ENCODE data around the gene PPP6R2. TPM values are rescaled to one million over a fixed set of nuclear protein-coding genes. Genes with fewer than 3 reads are reported as not detected.

PPP6R2 gene
- total and polyA plus RNA-seq, 8 donors = 24.4 to 243 (median 62.3) TPM

DNA sequence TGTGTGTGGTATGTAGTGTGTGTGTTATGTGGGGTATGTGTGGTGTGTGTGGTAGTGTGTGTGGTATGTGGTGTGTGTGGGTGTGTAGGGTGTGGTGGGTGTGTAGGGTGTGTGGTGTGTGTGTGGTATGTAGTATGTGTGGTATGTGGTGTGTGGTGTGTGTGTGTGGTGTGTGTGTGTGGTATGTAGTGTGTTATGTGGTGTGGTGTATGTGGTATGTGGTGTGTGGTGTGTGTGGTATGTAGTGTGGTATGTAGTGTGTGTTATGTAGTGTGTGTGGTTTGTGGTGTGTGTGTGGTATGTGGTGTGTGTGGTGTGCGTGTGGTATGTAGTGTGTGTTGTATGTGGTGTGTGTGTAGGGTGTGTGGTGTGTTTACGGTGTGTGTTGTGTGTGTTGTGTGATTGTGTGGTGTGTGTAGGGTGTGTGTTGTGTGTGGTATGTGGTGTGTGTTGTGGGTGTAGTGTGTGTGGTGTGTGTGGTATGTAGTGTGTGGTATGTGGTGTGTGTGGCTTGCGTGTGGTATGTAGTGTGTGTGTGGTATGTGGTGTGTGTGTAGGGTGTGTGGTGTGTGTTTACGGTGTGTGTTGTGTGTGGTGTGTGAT, 4.2 kb upstream of the PPP6R2 start:
- DNase-seq = no peak
- Histone ChIP-seq H3K27ac (no peak overlapping the region), H3K36me3 (no peaks in the 10 kb centered on the region), H3K4me1 (peaks cover 0 to 12% (median 11%) of the 10 kb centered on the region in 4 donors), H3K9me3 (no peaks in the 10 kb centered on the region), H3K27me3 (no peaks in the 10 kb centered on the region), H3K4me3 (no peak overlapping the region)
- intact Hi-C loops (cut with DNase I; ENCODE audit: low total_unique reads) = loop anchor here (5.0 kb wide), 1 partner anchor 62 kb away; no protein-coding TSS in a partner anchor
- 92 to 99% (median 98%) methylated on average over 4 of the region's 4 CpGs for WGBS, 5 donors
- TF ChIP-seq POLR2AphosphoS5 (IDR thresholded peaks at IDR 0.05) (no peak), POLR2A (IDR thresholded peaks at IDR 0.05) (no peak), EP300 (IDR thresholded peaks at IDR 0.05) (no peak)
- TF ChIP-seq, protein P1, sequence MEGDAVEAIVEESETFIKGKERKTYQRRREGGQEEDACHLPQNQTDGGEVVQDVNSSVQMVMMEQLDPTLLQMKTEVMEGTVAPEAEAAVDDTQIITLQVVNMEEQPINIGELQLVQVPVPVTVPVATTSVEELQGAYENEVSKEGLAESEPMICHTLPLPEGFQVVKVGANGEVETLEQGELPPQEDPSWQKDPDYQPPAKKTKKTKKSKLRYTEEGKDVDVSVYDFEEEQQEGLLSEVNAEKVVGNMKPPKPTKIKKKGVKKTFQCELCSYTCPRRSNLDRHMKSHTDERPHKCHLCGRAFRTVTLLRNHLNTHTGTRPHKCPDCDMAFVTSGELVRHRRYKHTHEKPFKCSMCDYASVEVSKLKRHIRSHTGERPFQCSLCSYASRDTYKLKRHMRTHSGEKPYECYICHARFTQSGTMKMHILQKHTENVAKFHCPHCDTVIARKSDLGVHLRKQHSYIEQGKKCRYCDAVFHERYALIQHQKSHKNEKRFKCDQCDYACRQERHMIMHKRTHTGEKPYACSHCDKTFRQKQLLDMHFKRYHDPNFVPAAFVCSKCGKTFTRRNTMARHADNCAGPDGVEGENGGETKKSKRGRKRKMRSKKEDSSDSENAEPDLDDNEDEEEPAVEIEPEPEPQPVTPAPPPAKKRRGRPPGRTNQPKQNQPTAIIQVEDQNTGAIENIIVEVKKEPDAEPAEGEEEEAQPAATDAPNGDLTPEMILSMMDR (IDR thresholded peaks at IDR 0.05) = no peak

DNA sequence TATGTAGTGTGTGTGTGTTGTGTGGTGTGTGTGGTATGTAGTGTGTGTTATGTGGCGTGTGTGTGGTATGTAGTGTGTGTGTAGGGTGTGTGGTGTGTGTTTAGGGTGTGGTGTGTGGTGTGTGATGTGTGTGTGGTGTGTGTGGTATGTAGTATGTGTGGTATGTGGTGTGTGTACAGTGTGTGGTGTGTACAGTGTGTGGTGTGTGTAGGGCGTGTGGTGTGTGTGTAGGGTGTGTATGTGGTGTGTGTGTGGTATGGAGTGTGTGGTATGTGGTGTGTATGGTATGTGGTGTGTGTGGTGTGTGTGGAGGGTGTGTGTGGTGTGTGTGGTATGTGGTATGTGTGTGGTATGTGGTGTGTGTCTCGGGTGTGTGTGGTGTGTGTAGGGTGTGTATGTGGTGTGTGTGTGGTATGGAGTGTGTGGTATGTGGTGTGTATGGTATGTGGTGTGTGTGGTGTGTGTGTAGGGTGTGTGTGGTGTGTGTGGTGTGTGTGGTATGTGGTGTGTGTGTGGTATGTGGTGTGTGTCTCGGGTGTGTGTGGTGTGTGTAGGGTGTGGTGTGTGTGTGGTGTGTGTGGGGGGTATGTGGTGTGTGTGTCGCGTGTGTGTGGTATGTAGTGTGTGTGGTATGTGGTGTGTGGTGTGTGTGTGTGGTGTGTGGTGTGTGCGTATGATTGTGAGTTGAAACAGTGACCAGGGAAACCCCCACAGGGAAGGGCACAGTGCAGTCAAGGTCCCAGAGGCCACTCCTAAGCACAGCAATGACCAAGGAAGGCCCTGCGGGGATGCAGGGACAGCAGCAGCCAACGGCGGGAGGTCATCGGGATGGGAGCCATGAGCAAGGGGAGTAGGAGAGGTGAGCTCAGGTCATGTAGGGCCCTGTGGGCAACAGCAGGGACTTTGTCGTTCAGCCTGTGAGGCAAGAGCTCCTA, 2.9 kb upstream of the PPP6R2 start:
- intact Hi-C loops (cut with DNase I; ENCODE audit: low total_unique reads) = loop anchor here (5.0 kb wide), 1 partner anchor 63 kb away; no protein-coding TSS in a partner anchor
- Histone ChIP-seq H3K4me3 (no peak overlapping the region), H3K9me3 (no peaks in the 10 kb centered on the region), H3K36me3 (no peaks in the 10 kb centered on the region), H3K27me3 (no peaks in the 10 kb centered on the region), H3K27ac (no peak overlapping the region), H3K4me1 (peaks cover 0 to 12% (median 11%) of the 10 kb centered on the region in 4 donors)
- DNase-seq = no peak
- no peak for TF ChIP-seq EP300 (IDR thresholded peaks at IDR 0.05)
- TF ChIP-seq POLR2AphosphoS5 (IDR thresholded peaks at IDR 0.05) = no peak
- TF ChIP-seq, protein P1 (IDR thresholded peaks at IDR 0.05) = no peak
- TF ChIP-seq POLR2A (IDR thresholded peaks at IDR 0.05) = no peak
- WGBS, 5 donors = 77 to 82% (median 79%) methylated on average over 10 to 12 of the region's 12 CpGs

DNA sequence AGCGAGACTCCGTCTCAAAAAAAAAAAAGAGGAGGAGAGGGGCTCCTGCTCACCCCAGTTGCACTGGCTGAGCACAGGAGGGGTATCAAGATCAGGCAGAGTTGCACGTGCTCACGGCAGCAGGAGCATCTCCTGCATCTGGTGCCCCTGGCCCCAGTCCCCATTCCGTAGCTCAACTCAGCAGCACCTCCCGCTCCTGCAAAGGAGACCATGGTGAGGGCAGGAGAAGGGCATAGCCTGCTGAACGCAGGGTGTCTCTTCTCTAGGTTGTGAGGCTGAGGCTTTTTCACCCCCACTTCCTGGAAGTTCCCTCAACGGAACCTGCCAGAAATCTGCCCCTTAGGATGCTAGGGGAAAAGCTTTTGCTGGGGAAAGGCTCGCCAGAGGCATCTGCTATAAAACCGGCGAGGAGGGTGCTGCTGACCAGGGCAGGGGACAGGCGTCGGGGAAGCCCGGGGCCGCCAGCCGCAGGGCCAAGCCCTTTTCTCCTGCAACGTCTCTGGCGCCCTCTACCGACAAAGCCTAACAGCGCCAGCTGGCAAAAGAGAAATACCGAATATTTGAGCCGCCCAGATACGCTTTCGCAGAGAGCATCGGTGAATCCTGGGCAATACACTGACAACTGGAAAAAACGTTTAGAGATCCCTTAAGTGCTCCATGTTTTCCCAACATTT, 1.0 kb upstream of the PPP6R2 start:
- H3K9me3 ChIP-seq = no peaks in the 10 kb centered on the region
- intact Hi-C loops (cut with DNase I; ENCODE audit: low total_unique reads) = no loop called here
- WGBS, 5 donors = 9 to 11% (median 10%) methylated on average over 25 to 26 of the region's 26 CpGs

More for the DNA sequence above, 1.0 kb upstream of the PPP6R2 start:
- TF ChIP-seq EP300 (IDR thresholded peaks at IDR 0.05) = no peak
- TF ChIP-seq POLR2AphosphoS5 (IDR thresholded peaks at IDR 0.05) = peak in 1 of 3 donors; percentile 61
- TF ChIP-seq POLR2A (IDR thresholded peaks at IDR 0.05) = no peak
- TF ChIP-seq, protein P1 (IDR thresholded peaks at IDR 0.05) = peak in 5 of 7 experiments; percentile 93 to 97 (median 95)
- Histone ChIP-seq H3K4me1 (peaks cover 0 to 25% (median 24%) of the 10 kb centered on the region in 4 donors), H3K4me3 (peak overlapping the region; percentile 91 to 99 (median 94)), H3K27ac (peak overlapping the region; percentile 37 to 95 (median 86)), H3K36me3 (no peaks in the 10 kb centered on the region), H3K27me3 (no peaks in the 10 kb centered on the region)
- DNase-seq = peak; percentile 94 to 95
